HepG2 (cell line): ENCODE results near the gene ZFP3.

ENCODE experiments used
- EZH2 ChIP-seq: conservative IDR thresholded peaks from 2 replicates; pipeline ENCODE4 v1.6.1; 2012; ENCODE audit warnings: mild to moderate bottlenecking, low read depth, low read length, moderate library complexity
- FOXK2 ChIP-seq: fragments of 450-650 bp; IDR thresholded peaks from 2 replicates; pipeline ENCODE4 v1.6.1; 2016
- KAT7 ChIP-seq: IDR thresholded peaks from 2 replicates; pipeline ENCODE4 v1.6.1; 2018; ENCODE audit warnings: borderline replicate concordance, missing compliant biosample characterization
- MTF2 ChIP-seq: sonication (generic); formaldehyde crosslinking; IDR thresholded peaks from 2 replicates; pipeline ENCODE4 v1.5.0; 2020; ENCODE audit warnings: missing genetic modification reagents, borderline replicate concordance
- PBX3 ChIP-seq: sonication (generic); formaldehyde crosslinking; IDR thresholded peaks from 2 replicates; pipeline ENCODE4 v1.8.1; 2023; ENCODE audit warnings: missing genetic modification reagents, inconsistent platforms, borderline replicate concordance
- ZBTB43 ChIP-seq: sonication (generic); formaldehyde crosslinking; conservative IDR thresholded peaks from 2 replicates; pipeline ENCODE4 v1.4.0; 2020; ENCODE audit warnings: missing genetic modification reagents
- ZNF572 ChIP-seq: sonication (generic); formaldehyde crosslinking; IDR thresholded peaks from 2 replicates; pipeline ENCODE4 v1.5.1; 2020; ENCODE audit warnings: mild to moderate bottlenecking, missing genetic modification reagents

- TF ChIP-seq FOXK2 (no peak), MTF2 (no peak), EZH2 (no peak), KAT7 (CRISPR knock-in tag) (no peak), ZNF572 (no peak), ZBTB43 (CRISPR knock-in tag) (no peak), PBX3 (CRISPR knock-in tag) (no peak)
Observed at GRCh38 chr17:5128905-5129535, 50.8 kb downstream of the ZFP3 start.
